Measurements from ENCODE around the gene CARD10. TPM values are rescaled to one million over a fixed set of nuclear protein-coding genes. Genes with fewer than 3 reads are reported as not detected.
A peak's percentile ranks its signal among the peaks of the same experiment; 100 is the strongest.

Gene CARD10
- total RNA-seq, 2 experiments from 2014 or later: 0.08 TPM; not detected in 1

GRCh38 chr22:37496651-37497050 is 22.6 kb downstream of the CARD10 start:
- Mint-ChIP-seq H3K9me3 (no peaks in the 10 kb centered on the region), H3K4me3 (no peak overlapping the region), H3K36me3 (ENCODE audit: low read depth) (no peaks in the 10 kb centered on the region), H3K27me3 (peaks cover 16% of the 10 kb centered on the region), H3K4me1 (peaks cover 17% of the 10 kb centered on the region), H3K27ac (no peak overlapping the region)
- POLR2A ChIA-PET: interaction anchor here (1.2 kb wide), 1 partner anchor 251 kb away, joined by 4 read pairs; no protein-coding TSS in a partner anchor
- CTCF ChIA-PET: interaction anchor here (3.1 to 3.7 kb wide), 2 partner anchors 10 to 24 kb away, joined by 16 to 18 read pairs; partner anchors contain the start of gene MFNG
- DNase-seq: no peak

GRCh38 chr22:37493979-37494378 is 25.2 kb downstream of the CARD10 start:
- no peak overlapping the region for H3K27ac Mint-ChIP-seq
- no peaks in the 10 kb centered on the region for H3K9me3 Mint-ChIP-seq
- no peaks in the 10 kb centered on the region for H3K36me3 Mint-ChIP-seq (ENCODE audit: low read depth)
- ChIA-PET POLR2A (no interaction called here), CTCF (interaction anchor here (0.9 to 1.3 kb wide), 3 partner anchors 11 to 98 kb away, joined by 3 to 6 read pairs (median 4); no protein-coding TSS in a partner anchor)
- peaks cover 24% of the 10 kb centered on the region for H3K4me1 Mint-ChIP-seq
- no peak for DNase-seq
- no peak overlapping the region for H3K4me3 Mint-ChIP-seq
- peaks cover 6% of the 10 kb centered on the region for H3K27me3 Mint-ChIP-seq

DNA sequence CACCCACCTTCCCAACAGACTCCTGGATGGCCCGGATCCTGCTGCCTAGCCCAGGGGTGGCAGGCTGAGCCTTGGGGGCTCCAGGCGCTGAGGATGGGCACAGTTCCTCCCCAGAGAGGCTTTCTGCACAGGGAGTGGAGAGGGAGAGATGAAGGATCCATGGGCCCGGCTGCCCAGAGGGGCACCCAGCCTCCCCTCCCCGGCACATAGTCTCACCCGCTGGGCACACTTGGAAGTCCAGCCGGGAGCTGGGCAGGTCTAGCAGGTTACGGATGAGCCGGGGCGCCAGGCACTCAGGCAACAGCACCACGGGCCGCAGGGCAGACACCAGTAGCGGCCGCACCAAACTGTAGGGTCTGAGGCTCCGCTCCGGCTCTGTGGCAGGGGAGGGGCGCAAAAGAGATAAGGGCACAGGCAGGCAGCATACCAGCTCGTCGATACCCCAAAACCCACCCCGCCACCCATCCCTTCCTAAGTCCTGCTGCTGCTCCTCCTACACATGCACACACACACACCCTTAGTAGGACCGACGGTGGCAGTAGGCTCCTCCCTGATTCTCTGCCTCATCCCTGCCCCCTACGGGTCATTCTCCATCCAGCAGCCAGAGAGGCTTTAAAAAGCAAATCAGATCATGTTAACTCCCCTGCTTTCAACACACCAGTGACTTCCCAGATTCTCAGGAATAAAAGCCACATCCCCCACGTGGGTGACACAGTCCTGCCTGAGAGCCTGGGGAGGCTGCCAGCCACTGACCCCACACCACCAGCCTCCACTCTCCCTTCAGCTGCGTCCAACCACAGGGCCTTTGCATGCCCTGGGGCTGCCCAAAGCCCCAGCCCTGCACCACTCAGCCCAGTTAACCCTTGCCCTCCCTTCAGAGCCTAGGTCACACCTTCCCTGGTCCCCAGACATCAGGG is 26.5 kb downstream of the CARD10 start:
- POLR2A ChIA-PET: no interaction called here
- CTCF ChIA-PET: interaction anchor here (0.5 kb wide), 1 partner anchor 461 kb away, joined by 6 read pairs; no protein-coding TSS in a partner anchor
- Mint-ChIP-seq H3K27ac (no peak overlapping the region), H3K27me3 (peaks cover 5% of the 10 kb centered on the region), H3K9me3 (no peaks in the 10 kb centered on the region), H3K4me1 (peaks cover 35% of the 10 kb centered on the region), H3K4me3 (no peak overlapping the region), H3K36me3 (ENCODE audit: low read depth) (no peaks in the 10 kb centered on the region)
- peak; percentile 77 for DNase-seq

DNA sequence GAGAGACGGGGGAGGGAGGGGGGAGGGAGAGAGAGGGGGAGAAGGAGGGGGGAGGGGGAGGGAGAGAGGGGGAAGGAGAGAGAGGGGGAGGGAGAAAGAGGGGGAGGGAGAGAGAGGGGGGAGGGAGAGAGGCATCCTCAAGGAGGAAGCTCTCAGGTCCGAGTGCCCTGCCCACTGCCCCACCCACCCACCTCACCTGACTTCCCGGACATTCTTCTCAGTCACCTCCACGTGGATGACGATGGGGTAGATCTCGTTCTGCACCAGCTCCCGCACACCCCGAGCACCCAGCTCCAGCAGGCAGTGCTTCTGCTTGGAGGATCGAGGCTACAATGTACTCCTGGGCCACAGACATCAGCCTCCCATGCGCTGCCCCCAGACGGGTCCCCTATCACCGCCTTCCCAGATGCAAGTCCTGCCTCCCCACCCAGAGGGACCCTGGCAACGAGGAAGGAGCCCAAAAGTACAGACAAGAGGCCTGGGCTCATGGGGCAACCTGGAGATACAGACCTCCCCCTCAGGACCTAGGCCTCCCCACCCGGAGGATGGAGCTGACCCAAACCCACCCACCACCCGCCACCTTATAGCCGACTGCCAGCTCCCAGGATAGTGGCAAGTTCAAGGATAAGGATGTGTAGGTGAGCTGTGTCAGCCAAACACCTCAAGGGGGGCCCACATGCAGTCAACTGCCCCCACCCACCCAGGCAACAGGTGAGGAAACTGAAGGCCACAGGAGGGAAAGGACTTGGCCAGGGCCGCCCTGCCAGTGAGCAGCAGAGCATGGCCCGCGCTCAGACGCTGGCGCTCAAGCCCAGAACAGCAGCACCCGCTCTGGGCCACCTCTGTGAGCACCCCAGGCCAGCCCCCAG is 27.4 kb downstream of the CARD10 start:
- DNase-seq: no peak
- H3K4me1 Mint-ChIP-seq: peaks cover 44% of the 10 kb centered on the region
- H3K27ac Mint-ChIP-seq: no peak overlapping the region
- no peak overlapping the region for H3K4me3 Mint-ChIP-seq
- ChIA-PET POLR2A (no interaction called here), CTCF (interaction anchor here (0.7 kb wide), 1 partner anchor 9 kb away, joined by 3 read pairs; no protein-coding TSS in a partner anchor)
- peaks cover 4% of the 10 kb centered on the region for H3K27me3 Mint-ChIP-seq
- no peaks in the 10 kb centered on the region for H3K9me3 Mint-ChIP-seq
- H3K36me3 Mint-ChIP-seq (ENCODE audit: low read depth): no peaks in the 10 kb centered on the region

DNA sequence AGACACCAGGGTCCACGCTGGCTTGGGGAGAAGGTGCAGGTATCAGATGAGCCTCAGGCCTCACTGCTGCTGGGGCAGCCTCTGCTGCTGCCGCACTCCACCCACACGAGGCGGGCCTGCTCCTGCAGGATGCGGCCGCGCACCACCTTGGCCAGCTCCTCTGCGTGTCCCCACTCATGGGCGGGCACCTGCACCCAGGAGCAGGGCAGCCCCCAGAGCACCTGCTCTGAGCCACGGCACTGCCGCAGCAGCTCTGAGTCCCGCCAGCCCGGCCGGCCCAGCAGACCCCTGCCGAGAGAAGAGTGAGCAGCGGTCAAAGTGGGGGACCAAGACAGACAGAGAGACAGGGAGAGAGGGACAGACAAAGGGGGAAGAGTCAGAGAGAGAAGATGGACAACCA is 28.1 kb downstream of the CARD10 start:
- ChIA-PET CTCF (interaction anchor here (0.7 kb wide), 1 partner anchor 9 kb away, joined by 3 read pairs; no protein-coding TSS in a partner anchor), POLR2A (no interaction called here)
- Mint-ChIP-seq H3K4me1 (peaks cover 49% of the 10 kb centered on the region), H3K9me3 (no peaks in the 10 kb centered on the region), H3K4me3 (no peak overlapping the region), H3K27me3 (peaks cover 2% of the 10 kb centered on the region), H3K36me3 (ENCODE audit: low read depth) (no peaks in the 10 kb centered on the region), H3K27ac (no peak overlapping the region)
- no peak for DNase-seq

- Mint-ChIP-seq H3K4me1 (peaks cover 49% of the 10 kb centered on the region), H3K27ac (no peak overlapping the region), H3K9me3 (no peaks in the 10 kb centered on the region), H3K4me3 (no peak overlapping the region), H3K27me3 (peaks cover 2% of the 10 kb centered on the region), H3K36me3 (ENCODE audit: low read depth) (peaks cover 7% of the 10 kb centered on the region)
- POLR2A ChIA-PET: interaction anchor here (1.0 to 1.2 kb wide), 2 partner anchors 21 to 180 kb away, joined by 3 to 4 read pairs; no protein-coding TSS in a partner anchor
- CTCF ChIA-PET: interaction anchor here (1.5 kb wide), 1 partner anchor 18 kb away, joined by 9 read pairs; no protein-coding TSS in a partner anchor
- no peak for DNase-seq
Observed at GRCh38 chr22:37489983-37490382, 29.2 kb downstream of the CARD10 start.

DNA sequence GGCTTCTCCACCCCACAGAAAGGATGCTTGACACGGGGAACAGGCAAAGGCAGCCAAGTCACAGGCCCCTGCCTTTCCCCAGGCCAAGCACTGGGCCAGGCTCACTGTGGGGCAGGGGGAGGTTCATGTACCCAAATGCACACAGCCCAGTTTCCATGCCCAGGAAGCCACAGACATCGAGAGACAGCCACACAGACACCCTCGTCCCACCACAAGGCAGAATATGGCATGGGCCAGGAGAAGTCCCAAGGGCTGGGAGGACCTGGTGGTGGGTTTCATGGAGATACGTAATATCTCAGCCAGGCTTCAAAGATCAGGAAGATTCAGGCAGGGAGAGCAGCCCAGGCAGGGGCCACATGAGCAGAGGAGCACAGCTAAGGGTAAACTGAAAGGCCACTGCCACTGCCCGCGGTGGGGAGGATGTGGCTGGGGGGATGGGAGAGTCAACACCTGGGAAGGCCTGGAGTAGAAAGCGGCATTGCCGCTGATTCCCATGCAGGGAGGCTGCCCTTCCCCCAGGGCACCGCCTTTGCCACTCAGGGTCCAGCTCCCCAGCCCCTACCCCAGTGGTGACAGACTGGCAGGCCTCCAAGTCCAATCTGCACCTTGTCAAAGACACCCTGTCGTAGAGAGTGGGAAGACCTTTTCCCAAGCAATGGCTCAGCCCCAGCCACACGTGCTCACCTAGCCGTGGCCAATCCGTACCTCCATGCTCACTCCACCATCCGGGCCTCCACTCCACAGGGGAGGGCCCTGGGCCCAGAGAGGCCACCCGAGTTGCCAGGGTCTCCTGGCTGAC is 30.7 kb downstream of the CARD10 start:
- ChIA-PET POLR2A (no interaction called here), CTCF (interaction anchor here (1.1 to 4.1 kb wide), 3 partner anchors 9 to 16 kb away, joined by 4 to 27 read pairs (median 9); no protein-coding TSS in a partner anchor)
- Mint-ChIP-seq H3K27me3 (peaks cover under 1% of the 10 kb centered on the region), H3K4me3 (no peak overlapping the region), H3K27ac (no peak overlapping the region), H3K36me3 (ENCODE audit: low read depth) (peaks cover 19% of the 10 kb centered on the region), H3K4me1 (peaks cover 49% of the 10 kb centered on the region), H3K9me3 (no peaks in the 10 kb centered on the region)
- no peak for DNase-seq

DNA sequence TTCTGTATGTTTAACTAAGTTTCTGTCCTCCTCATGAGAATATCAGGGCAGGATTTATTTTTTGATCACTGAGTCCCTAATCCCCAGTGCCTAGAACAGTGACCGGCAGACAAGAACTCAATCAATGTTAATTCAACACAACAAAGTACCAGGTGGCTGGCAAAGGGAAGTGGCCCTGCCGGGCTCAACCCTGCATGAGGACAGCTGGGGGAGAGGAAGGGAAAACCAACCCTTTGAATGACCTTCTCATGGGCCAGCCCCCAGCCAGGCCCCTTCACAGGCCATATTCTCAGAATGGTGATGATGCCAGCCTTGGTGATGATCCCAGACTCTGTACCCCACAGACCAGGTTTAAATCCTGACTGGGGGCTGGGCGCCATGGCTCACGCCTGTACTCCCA is 31.6 kb downstream of the CARD10 start:
- peaks cover 29% of the 10 kb centered on the region for H3K36me3 Mint-ChIP-seq (ENCODE audit: low read depth)
- POLR2A ChIA-PET: interaction anchor here (3.2 to 5.7 kb wide), 3 partner anchors 15 to 244 kb away, joined by 15 to 39 read pairs (median 31); partner anchors contain the start of gene RAC2

DNA sequence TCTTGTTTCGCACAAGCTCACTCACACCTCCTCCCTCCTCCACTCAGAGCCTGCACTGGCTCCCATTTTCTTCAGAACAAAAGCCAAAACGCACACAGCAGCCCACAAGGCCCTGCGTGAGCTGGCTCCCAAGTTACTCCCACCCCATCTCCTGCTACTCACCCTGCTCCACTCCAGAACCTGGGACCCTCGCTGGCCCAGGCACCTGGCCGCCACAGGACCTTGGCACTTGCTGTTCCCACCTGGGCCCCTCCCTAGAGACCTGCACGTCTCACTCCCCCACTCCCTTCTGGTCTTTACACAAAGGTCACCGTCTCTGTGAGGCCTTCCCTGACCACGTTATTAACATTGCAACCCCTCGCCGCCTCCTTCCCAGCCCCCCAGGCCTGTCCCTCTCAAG is 32.1 kb downstream of the CARD10 start:
- Mint-ChIP-seq H3K4me3 (peak overlapping the region; percentile 98), H3K36me3 (ENCODE audit: low read depth) (peaks cover 33% of the 10 kb centered on the region), H3K4me1 (peaks cover 53% of the 10 kb centered on the region), H3K27me3 (no peaks in the 10 kb centered on the region), H3K9me3 (no peaks in the 10 kb centered on the region), H3K27ac (peak overlapping the region; percentile 94)
- CTCF ChIA-PET: interaction anchor here (0.8 to 4.1 kb wide), 8 partner anchors 9 to 156 kb away, joined by 3 to 27 read pairs (median 4); no protein-coding TSS in a partner anchor
- POLR2A ChIA-PET: interaction anchor here (0.9 to 5.7 kb wide), 8 partner anchors 12 to 365 kb away, joined by 3 to 39 read pairs (median 10); partner anchors contain the start of genes CYTH4 and RAC2
- DNase-seq: no peak

More for the DNA sequence above, 31.6 kb downstream of the CARD10 start:
- DNase-seq: no peak
- Mint-ChIP-seq H3K9me3 (no peaks in the 10 kb centered on the region), H3K4me3 (peak overlapping the region; percentile 98), H3K4me1 (peaks cover 49% of the 10 kb centered on the region), H3K27me3 (no peaks in the 10 kb centered on the region), H3K27ac (peak overlapping the region; percentile 94)
- CTCF ChIA-PET: interaction anchor here (2.4 to 4.1 kb wide), 2 partner anchors 9 to 15 kb away, joined by 16 to 27 read pairs; no protein-coding TSS in a partner anchor

DNA sequence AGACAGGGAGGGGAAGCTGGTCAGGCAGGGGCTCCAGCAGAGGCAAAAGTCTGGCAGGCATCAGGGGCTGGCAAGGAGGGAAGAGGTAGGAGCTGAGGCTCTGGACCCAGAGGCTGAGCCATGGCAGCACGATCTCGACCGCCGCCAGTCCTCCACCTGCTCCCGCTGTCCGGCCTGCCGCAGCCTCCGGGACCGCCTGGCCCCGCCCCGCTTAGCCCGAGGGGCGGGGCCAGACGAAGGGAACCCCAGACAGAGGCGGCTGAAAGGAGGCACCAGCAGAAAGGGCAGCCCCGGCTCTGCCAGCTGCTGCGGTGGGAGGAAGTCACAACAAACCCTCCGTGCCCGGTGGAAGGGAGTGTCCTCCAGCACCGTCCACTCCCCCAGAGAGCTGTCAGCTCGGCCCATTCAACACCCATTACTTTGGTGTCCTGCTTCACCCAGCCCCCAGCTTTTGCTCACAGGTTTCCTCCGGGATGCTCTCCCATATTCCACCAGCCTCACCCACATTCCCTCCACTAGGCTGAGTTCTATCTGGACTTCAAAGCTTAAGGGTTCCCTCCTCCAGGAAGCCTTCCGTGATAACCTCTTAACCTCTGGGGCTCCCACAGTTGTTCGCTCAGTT is 32.9 kb downstream of the CARD10 start, which contains the start of gene MFNG:
TSS of gene MFNG (minus strand) at position 161 of the 622 bp plus-strand sequence. CDS start 207 bp downstream, outside the sequence.
- POLR2A ChIA-PET: interaction anchor here (0.7 to 5.7 kb wide), 18 partner anchors 12 to 364 kb away, joined by 3 to 39 read pairs (median 4); partner anchors contain the start of genes CYTH4, GGA1 and RAC2

More for the DNA sequence above, 32.9 kb downstream of the CARD10 start, which contains the start of gene MFNG:
- peaks cover 56% of the 10 kb centered on the region for H3K4me1 Mint-ChIP-seq
- H3K27ac Mint-ChIP-seq: peak within 1 kb of the TSS; percentile 94
- H3K4me3 Mint-ChIP-seq: peak within 1 kb of the TSS; percentile 98
- H3K27me3 Mint-ChIP-seq: no peaks in the 10 kb centered on the region
- CTCF ChIA-PET: interaction anchor here (0.8 to 4.1 kb wide), 12 partner anchors 10 to 227 kb away, joined by 3 to 27 read pairs (median 4); no protein-coding TSS in a partner anchor
- H3K9me3 Mint-ChIP-seq: no peaks in the 10 kb centered on the region
- peaks cover 39% of the 10 kb centered on the region for H3K36me3 Mint-ChIP-seq (ENCODE audit: low read depth)
- DNase-seq: peak; percentile 82

All from activated CD4-positive, alpha-beta memory T cell treated with anti-CD3 and anti-CD28 coated beads, Interleukin-2, amount 10 ng/mL, durations not matched to agents 7 days and 5 days (primary cell).